Uterus (tissue), 4 donors: Measurements from ENCODE around the gene KLHL3. TPM values are rescaled to one million over a fixed set of nuclear protein-coding genes. Genes with fewer than 3 reads are reported as not detected.

Experiments
- DNase-seq, 2 donors: peaks; one replicate each; pipeline ENCODE4 v3.0.0-alpha.2; 2019 to 2020
- H3K27ac ChIP-seq, 2 donors: fragments of 200-600 bp; sonication (generic); 1 replicate in 1 of 2; 2 replicates in 1 of 2; pipeline ENCODE4 v1.5.1; 2016 to 2018
- H3K27me3 ChIP-seq, 2 donors: fragments of 200-600 bp; sonication (generic); one replicate each; pipeline ENCODE4 v1.5.1; 2018 to 2019; ENCODE audit warnings: control low read depth in 1 of 2
- H3K36me3 ChIP-seq, 2 donors: fragments of 200-600 bp; sonication (generic); one replicate each; pipeline ENCODE4 v1.5.1; 2019; ENCODE audit warnings: control low read depth in 1 of 2
- H3K4me1 ChIP-seq, 2 donors: fragments of 200-600 bp; sonication (generic); one replicate each; pipeline ENCODE4 v1.5.1; 2018 to 2019; ENCODE audit warnings: control low read depth in 1 of 2
- H3K4me3 ChIP-seq, 2 donors: fragments of 200-600 bp; sonication (generic); 1 replicate in 1 of 2; 2 replicates in 1 of 2; pipeline ENCODE4 v1.5.1; 2018 to 2019; ENCODE audit warnings: mild to moderate bottlenecking in 1 of 2
- H3K9me3 ChIP-seq, 2 donors: fragments of 200-600 bp; sonication (generic); one replicate each; pipeline ENCODE4 v1.5.1; 2019; ENCODE audit warnings: control low read depth in 1 of 2
- POLR2A ChIP-seq, 2 donors: fragments of 450-650 bp; IDR thresholded peaks; one replicate each; pipeline ENCODE4 v1.6.1; 2016; ENCODE audit warnings: antibody characterized with exemption in 2 of 2, mild to moderate bottlenecking in 1 of 2, moderate library complexity in 1 of 2
- intact Hi-C: fragments of 100-400 bp; cut with DNase I; formaldehyde crosslinking; loops from one replicate; pipeline ENCODE4 v1.15.1; 2023; ENCODE audit warnings: low total_unique reads
- total RNA-seq, 4 donors: library from RNA; depleted of rRNA in 3 of 4; stranded (reverse); fragments of >200 nt in 3 of 4; gene quantifications; one replicate each; pipeline versions ENCODE4 v1.1.0 to v1.2.4, GENCODE V29; 2014 to 2023
- TF ChIP-seq, protein P1 (sequence below), 4 experiments: fragments of 200-600 bp in 2 of 4; fragments of 450-650 bp in 2 of 4; sonication (generic) in 2 of 4; IDR thresholded peaks; one replicate each; pipeline ENCODE4 v1.5.1; 2016 to 2019; ENCODE audit warnings: antibody characterized with exemption in 4 of 4, mild to moderate bottlenecking in 2 of 4, moderate library complexity in 1 of 4
- donor health status: DM: yes; HTN: yes; CAD: no.

Gene KLHL3
- total RNA-seq, 4 donors from 2014 or later = 3.1 to 21.8 (median 8.9) TPM

DNA sequence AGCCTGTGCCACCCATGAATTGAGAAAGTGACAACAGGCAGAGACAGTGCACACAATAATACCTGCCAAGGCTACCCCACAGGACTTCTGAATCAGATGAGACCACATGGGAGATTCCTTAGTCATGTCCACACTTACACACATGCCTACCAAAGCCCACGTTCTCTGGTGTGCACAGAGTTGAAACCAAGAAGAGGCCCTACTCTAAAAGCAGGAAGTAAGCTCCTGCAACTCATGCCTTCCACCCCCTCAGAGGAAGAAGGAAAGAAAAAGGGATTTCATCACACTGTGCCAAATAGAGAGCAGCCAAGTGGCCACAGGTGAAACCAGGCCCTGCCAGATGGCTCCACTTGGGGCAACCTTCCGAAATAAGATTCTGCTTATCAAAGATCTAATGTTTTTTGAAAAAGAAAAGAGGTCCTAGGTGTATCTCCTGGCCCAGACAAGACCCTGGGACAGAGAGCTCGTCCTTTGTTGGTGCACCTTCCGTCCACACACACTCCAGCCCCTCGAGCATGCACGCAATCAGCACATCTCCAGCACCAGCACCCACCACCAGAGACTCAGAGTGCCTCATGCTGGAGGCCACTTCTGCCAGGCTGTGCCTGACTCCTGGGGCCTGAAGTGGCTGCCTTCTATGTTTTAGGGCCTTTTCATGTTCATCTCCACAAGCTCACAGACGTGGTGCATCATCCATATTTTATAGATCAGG, 122.2 kb downstream of the KLHL3 start:
- Histone ChIP-seq H3K4me1 (no peaks in the 10 kb centered on the region), H3K27me3 (no peaks in the 10 kb centered on the region), H3K27ac (no peak overlapping the region), H3K9me3 (no peaks in the 10 kb centered on the region), H3K4me3 (no peak overlapping the region), H3K36me3 (no peaks in the 10 kb centered on the region)
- no peak for DNase-seq
- intact Hi-C loops = no loop called here
- TF ChIP-seq, protein P1, sequence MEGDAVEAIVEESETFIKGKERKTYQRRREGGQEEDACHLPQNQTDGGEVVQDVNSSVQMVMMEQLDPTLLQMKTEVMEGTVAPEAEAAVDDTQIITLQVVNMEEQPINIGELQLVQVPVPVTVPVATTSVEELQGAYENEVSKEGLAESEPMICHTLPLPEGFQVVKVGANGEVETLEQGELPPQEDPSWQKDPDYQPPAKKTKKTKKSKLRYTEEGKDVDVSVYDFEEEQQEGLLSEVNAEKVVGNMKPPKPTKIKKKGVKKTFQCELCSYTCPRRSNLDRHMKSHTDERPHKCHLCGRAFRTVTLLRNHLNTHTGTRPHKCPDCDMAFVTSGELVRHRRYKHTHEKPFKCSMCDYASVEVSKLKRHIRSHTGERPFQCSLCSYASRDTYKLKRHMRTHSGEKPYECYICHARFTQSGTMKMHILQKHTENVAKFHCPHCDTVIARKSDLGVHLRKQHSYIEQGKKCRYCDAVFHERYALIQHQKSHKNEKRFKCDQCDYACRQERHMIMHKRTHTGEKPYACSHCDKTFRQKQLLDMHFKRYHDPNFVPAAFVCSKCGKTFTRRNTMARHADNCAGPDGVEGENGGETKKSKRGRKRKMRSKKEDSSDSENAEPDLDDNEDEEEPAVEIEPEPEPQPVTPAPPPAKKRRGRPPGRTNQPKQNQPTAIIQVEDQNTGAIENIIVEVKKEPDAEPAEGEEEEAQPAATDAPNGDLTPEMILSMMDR (IDR thresholded peaks at IDR 0.05) = no peak
- no peak for TF ChIP-seq POLR2A (IDR thresholded peaks at IDR 0.05)

DNA sequence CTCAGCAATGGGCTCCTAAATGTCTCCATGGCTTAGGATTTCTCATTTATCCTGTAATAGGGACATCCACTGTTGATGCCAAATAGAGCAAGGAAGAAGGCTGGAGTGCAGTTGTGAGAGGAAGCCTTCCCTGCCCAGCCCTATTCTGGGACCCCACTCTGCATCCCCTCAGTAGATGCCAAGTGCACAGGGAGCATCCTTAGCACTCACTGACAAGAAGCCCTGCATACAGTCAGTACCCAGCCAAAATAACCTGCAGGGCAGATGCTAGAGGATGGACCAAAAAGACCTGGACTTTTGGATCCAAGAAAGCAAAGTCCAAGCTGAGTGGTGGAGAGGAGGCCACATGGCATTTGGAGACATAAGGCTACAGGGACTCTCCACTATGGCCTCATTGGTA, 123.3 kb downstream of the KLHL3 start:
- H3K4me3 ChIP-seq = no peak overlapping the region
- intact Hi-C loops = no loop called here
- TF ChIP-seq, protein P1 (IDR thresholded peaks at IDR 0.05) = no peak
- no peak for TF ChIP-seq POLR2A (IDR thresholded peaks at IDR 0.05)
- H3K4me1 ChIP-seq = no peaks in the 10 kb centered on the region
- H3K9me3 ChIP-seq = no peaks in the 10 kb centered on the region
- no peak for DNase-seq
- H3K36me3 ChIP-seq = no peaks in the 10 kb centered on the region
- no peak overlapping the region for H3K27ac ChIP-seq
- H3K27me3 ChIP-seq = no peaks in the 10 kb centered on the region

DNA sequence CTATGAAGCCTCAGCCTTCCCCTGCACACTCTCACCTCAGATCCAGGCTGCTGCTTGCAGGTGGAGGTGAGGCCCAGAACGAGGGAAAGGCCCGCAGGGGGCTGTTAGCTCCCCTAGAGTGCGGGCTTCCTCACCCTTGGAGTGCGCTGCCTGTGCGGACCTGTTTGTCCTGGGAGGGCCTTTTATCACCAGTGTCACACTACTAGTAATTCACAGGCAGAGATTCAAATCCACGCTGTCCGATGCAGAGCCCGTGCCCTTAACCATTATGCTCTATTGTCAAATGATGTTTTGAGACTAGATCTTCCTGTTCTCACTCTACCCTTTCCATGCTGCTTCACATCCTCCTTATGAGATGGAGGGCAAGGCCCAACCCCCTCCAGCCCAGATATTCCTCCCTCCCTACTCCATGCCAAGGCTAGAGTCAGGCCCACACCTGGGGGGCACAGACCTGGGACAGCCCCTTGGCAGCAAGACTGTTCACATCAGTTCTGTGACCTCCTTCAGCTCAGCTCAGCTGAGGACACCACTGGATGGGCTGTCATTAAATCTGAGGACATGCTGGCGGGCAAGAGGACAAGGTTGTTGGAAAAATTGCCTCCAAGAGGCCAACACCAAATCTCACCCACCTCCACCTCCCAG, 124.0 kb downstream of the KLHL3 start:
- no peak overlapping the region for H3K27ac ChIP-seq
- no peak for DNase-seq
- no peaks in the 10 kb centered on the region for H3K9me3 ChIP-seq
- no peaks in the 10 kb centered on the region for H3K27me3 ChIP-seq
- no peaks in the 10 kb centered on the region for H3K36me3 ChIP-seq
- no peak for TF ChIP-seq POLR2A (IDR thresholded peaks at IDR 0.05)
- TF ChIP-seq, protein P1 (IDR thresholded peaks at IDR 0.05) = no peak
- intact Hi-C loops = no loop called here
- no peak overlapping the region for H3K4me3 ChIP-seq
- H3K4me1 ChIP-seq = no peaks in the 10 kb centered on the region

DNA sequence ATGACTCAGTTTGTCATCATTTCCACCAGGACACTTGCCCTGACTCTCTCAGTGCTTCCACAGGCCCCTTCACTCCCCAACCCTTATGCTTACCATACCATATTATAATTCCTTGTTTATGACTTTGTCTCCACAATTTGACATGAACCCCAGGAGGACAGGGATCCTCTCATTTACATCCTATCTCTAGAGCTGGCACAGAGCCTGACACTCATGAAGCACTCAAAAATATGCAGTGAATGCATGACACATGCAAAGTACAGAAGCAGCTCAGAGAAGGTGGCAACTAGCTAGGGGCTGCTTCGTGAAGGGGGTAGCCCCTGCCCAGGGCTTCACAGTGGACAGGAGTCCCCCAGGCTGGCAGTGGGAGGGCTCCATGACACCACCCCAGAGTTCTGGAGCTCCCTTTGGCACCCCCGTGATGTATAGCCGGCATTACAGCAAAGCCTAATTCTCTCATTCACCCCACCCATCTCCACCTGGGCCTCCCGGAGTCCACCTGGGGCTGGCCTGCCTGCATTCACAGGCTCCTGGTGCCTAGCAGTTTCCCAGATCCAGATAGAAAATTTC, 124.8 kb downstream of the KLHL3 start:
- no peak for DNase-seq
- no peak overlapping the region for H3K27ac ChIP-seq
- no peak overlapping the region for H3K4me3 ChIP-seq
- no peaks in the 10 kb centered on the region for H3K4me1 ChIP-seq
- intact Hi-C loops = no loop called here
- no peaks in the 10 kb centered on the region for H3K9me3 ChIP-seq
- no peaks in the 10 kb centered on the region for H3K36me3 ChIP-seq
- TF ChIP-seq POLR2A (IDR thresholded peaks at IDR 0.05) = no peak
- TF ChIP-seq, protein P1 (IDR thresholded peaks at IDR 0.05) = no peak
- no peaks in the 10 kb centered on the region for H3K27me3 ChIP-seq

DNA sequence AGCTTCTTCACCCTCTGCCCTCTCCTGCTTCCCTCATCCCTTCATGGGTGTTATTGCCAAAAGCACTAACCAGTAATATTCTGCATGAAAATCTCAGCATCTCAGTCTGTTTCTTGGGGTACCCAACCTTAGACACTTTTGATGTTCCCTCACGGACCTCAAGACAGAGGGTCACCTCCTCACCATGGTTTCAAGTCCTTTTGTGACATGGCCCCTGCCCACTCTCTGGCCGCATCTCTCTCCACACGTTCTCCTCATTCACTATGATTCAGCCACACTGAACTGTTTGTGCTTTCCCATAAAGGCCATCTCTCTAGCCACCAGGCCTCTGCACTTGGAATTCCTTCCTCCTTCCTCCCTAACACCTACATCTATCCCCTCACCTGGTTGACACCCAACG, 125.3 kb downstream of the KLHL3 start:
- no peaks in the 10 kb centered on the region for H3K4me1 ChIP-seq
- no peak overlapping the region for H3K27ac ChIP-seq
- no peaks in the 10 kb centered on the region for H3K27me3 ChIP-seq
- no peak for DNase-seq
- TF ChIP-seq POLR2A (IDR thresholded peaks at IDR 0.05) = no peak
- TF ChIP-seq, protein P1 (IDR thresholded peaks at IDR 0.05) = no peak
- no peaks in the 10 kb centered on the region for H3K36me3 ChIP-seq
- H3K9me3 ChIP-seq = no peaks in the 10 kb centered on the region
- intact Hi-C loops = no loop called here
- H3K4me3 ChIP-seq = no peak overlapping the region
